SK-N-SH treated with all-trans-retinoic acid at 6 μM for 48 hours (cell line): ENCODE data around the gene VPS25.

ENCODE experiments used
- PPARA ChIP-seq: fragments of 250-450 bp; sonication (Bioruptor Pico); IDR thresholded peaks from 2 replicates; pipeline ENCODE4 v1.5.0; 2020; ENCODE audit warnings: mild to moderate bottlenecking, borderline replicate concordance
- SNAI2 ChIP-seq: fragments of 250-450 bp; sonication (Bioruptor Pico); IDR thresholded peaks from 2 replicates; pipeline ENCODE4 v1.5.0; 2020; ENCODE audit warnings: mild to moderate bottlenecking, moderate library complexity
- ZNF8 ChIP-seq: fragments of 450-650 bp; formaldehyde crosslinking; IDR thresholded peaks from 2 replicates; pipeline ENCODE4 v1.5.0; 2020; ENCODE audit warnings: mild to moderate bottlenecking, moderate library complexity
- TF ChIP-seq, protein P1 (sequence below): fragments of 250-450 bp; sonication (Bioruptor Pico); IDR thresholded peaks from 2 replicates; pipeline ENCODE4 v1.5.1; 2020; ENCODE audit warnings: low read depth, mild to moderate bottlenecking, moderate library complexity

DNA sequence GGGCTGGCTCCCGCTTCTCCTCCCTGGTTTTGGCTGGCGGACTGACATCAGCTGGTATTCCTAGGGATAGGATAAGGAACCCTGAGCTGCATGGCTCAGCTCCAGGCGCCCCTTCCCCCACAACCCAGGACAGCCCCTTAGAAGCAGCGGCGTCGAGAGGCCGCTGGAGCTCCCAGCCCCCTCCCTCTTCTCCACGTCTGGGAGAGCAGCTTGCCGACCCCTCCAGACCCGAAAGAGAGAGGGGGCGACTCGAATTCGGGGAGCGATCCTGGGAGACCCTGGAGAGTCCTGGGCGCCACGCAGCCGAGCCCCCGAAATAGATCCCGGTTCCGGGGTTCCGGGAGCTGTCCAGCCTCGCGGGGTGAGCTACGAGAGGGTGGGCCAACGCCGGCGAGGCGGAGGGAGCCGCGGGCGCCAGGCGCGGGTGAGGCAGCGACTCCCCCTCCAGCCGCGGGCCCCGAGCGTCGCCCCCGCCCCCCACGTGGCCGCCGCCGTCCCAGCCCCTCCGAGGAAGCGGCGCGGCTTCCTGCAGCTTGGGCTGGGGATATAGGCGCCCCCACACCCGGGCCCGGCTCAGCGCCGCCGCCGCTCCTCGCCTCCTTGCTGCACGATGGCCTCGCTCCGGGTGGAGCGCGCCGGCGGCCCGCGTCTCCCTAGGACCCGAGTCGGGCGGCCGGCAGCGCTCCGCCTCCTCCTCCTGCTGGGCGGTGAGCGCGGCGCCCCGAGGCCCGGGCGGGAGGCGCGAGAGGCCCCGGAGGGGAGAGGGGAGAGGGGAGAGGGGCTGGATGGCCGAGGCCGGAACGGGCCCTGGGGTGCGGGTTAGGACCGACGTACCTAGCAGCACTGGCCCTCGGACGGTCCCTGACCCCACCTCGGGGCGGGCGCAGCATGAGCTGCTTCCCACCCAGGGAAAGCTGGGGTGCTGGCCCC is 12.3 kb upstream of the VPS25 start, which contains the start of gene RAMP2:
- TF ChIP-seq SNAI2 (CRISPR knock-in tag): no peak
- TF ChIP-seq, protein P1, sequence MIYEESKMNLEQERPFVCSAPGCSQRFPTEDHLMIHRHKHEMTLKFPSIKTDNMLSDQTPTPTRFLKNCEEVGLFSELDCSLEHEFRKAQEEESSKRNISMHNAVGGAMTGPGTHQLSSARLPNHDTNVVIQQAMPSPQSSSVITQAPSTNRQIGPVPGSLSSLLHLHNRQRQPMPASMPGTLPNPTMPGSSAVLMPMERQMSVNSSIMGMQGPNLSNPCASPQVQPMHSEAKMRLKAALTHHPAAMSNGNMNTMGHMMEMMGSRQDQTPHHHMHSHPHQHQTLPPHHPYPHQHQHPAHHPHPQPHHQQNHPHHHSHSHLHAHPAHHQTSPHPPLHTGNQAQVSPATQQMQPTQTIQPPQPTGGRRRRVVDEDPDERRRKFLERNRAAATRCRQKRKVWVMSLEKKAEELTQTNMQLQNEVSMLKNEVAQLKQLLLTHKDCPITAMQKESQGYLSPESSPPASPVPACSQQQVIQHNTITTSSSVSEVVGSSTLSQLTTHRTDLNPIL (CRISPR knock-in tag): no peak
- TF ChIP-seq PPARA (CRISPR knock-in tag): no peak
- no peak for TF ChIP-seq ZNF8 (CRISPR knock-in tag)
